Lower lobe of right lung (tissue), 2 donors: Measurements from ENCODE around the gene VAX1. TPM values are rescaled to one million over a fixed set of nuclear protein-coding genes. Genes with fewer than 3 reads are reported as not detected.

ENCODE experiments used
- ATAC-seq, 2 donors: fragments of 200-7000 bp; cut with Tn5 transposase; one replicate each; pipeline ENCODE4 v1.9.1; 2020 to 2022; ENCODE audit warnings: mild to moderate bottlenecking in 2 of 2, moderate library complexity in 2 of 2
- DNase-seq: peaks from one replicate; pipeline ENCODE4 v3.0.0-alpha.2; 2020
- H3K27ac ChIP-seq: fragments of 200-600 bp; one replicate; pipeline ENCODE4 v1.8.0; 2022
- H3K27me3 ChIP-seq: fragments of 200-600 bp; one replicate; pipeline ENCODE4 v1.8.0; 2022; ENCODE audit warnings: low read depth
- H3K36me3 ChIP-seq: fragments of 200-600 bp; one replicate; pipeline ENCODE4 v1.8.0; 2022; ENCODE audit warnings: mild to moderate bottlenecking
- H3K4me1 ChIP-seq: fragments of 200-600 bp; one replicate; pipeline ENCODE4 v1.8.0; 2022
- H3K4me3 ChIP-seq: fragments of 200-600 bp; one replicate; pipeline ENCODE4 v1.8.0; 2022; ENCODE audit warnings: mild to moderate bottlenecking
- H3K9me3 ChIP-seq: fragments of 200-600 bp; one replicate; pipeline ENCODE4 v1.8.0; 2022
- CTCF ChIP-seq: fragments of 200-600 bp; IDR thresholded peaks from one replicate; pipeline ENCODE4 v1.8.0; 2022; ENCODE audit warnings: antibody characterized with exemption, mild to moderate bottlenecking
- intact Hi-C: fragments of 100-400 bp; cut with DNase I; formaldehyde crosslinking; loops from one replicate; pipeline ENCODE4 v1.11.0; 2022
- total RNA-seq: library from RNA; stranded (reverse); fragmentation: NEBNext Ultra II Directional; extraction: Animal tissue kit (Norgen Biotek cat#: 25700); gene quantifications from one replicate; pipeline ENCODE4 v1.2.1, GENCODE V29; 2021
- donor health status: DM: no; HTN: yes; CAD: no; lungs with severe emphysema.

VAX1 gene
- total RNA-seq, 1 donor from 2014 or later: not detected

DNA sequence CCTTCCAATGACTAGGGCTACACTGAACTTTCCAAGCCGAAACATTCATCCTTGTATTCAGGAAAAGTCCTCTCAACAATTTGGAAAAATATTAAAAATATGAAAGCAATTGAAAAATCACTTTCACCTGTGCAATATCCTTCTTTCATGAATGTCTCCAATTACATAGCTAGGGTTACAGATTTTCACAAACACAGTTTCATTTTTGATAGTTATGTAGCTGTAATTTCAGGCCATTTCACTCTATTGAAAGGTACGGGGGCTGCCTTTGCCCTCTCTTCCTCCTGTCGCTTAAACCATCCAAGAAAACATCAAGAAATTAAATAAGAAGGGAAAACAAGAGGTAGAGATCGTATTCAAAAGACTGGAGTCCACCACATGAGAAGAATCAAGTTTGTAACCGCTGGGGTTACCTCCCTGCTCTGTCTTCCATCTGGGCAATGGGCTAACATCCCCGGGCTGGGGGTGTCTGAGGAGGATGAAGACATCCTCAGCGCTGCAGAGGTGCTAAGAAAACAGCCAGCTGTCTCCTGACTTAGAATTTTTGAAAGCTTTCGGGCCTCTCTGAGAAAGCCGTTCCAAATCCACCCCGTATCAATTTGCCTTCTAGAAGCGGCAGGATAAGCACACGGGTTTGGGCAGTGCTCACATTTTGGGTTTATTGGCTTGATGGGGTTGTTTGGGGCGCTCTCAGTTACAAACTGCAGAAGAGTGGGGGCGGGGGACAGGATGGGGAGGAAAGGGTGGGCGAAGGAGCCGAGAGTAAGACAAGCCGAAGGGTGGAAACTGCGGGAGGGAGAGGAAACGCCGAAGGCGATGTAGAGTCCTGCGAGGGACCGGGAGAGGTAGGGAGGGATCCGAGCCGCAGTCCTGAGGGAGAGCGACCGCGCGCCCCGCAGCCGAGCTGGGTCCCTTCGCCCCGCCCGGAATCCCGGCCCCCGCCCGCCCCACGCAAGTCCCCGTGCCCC is 24.3 kb upstream of the VAX1 start:
- Histone ChIP-seq H3K36me3 (no peaks in the 10 kb centered on the region), H3K9me3 (no peaks in the 10 kb centered on the region), H3K4me3 (peak overlapping the region; percentile 14), H3K27me3 (peaks cover 99% of the 10 kb centered on the region), H3K27ac (no peak overlapping the region), H3K4me1 (peaks cover 26% of the 10 kb centered on the region)
- DNase-seq (no peak), ATAC-seq (peak in 1 of 2 donors; percentile 14)
- TF ChIP-seq CTCF: no peak
- intact Hi-C loops: no loop called here

DNA sequence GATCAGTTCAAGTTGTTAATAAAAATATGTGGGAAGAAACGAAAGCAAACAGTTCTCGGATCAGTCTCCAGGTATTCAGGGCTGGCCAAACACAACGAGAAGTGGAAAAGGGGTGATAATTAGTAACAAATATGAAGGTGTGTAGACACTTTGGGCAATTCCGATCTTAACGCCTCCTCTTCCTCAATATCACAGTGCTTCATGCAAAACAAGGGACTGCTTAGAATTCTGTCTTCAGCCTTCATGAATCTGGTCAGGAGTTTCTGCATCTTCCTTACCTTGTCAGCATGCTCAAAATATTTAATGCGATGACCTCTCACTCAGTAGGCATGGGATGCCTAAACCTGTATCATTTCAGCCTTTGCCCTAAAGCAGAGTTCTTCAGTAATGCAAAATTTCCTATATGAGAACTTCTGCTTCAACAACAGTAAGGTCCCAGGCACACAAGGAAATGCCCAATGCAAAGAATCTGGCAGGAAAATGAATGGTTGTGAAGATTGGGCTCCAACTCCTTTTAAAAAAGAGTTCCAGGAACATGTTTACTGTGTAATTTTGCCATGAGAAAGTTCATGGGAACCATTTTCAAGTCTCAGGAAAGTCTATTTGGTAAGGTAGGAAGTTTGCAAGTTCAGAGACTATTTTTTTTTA is 23.4 kb upstream of the VAX1 start:
- H3K9me3 ChIP-seq: no peaks in the 10 kb centered on the region
- peaks cover 25% of the 10 kb centered on the region for H3K4me1 ChIP-seq
- peaks cover 99% of the 10 kb centered on the region for H3K27me3 ChIP-seq
- no peak for TF ChIP-seq CTCF
- H3K27ac ChIP-seq: no peak overlapping the region
- intact Hi-C loops: no loop called here
- DNase-seq: no peak
- H3K4me3 ChIP-seq: no peak overlapping the region
- H3K36me3 ChIP-seq: no peaks in the 10 kb centered on the region
- no peak for ATAC-seq

- ATAC-seq: no peak
- peaks cover 96% of the 10 kb centered on the region for H3K27me3 ChIP-seq
These were observed 22.5 kb upstream of the VAX1 start for GRCh38 chr10:117160567-117160966.

GRCh38 chr10:117159390-117159789 is 21.3 kb upstream of the VAX1 start:
- ATAC-seq: no peak

More at GRCh38 chr10:117160567-117160966, 22.5 kb upstream of the VAX1 start:
- intact Hi-C loops: no loop called here
- H3K4me3 ChIP-seq: no peak overlapping the region
- H3K36me3 ChIP-seq: no peaks in the 10 kb centered on the region
- peaks cover 20% of the 10 kb centered on the region for H3K4me1 ChIP-seq
- no peak for DNase-seq
- TF ChIP-seq CTCF: no peak
- no peak overlapping the region for H3K27ac ChIP-seq
- H3K9me3 ChIP-seq: no peaks in the 10 kb centered on the region

DNA sequence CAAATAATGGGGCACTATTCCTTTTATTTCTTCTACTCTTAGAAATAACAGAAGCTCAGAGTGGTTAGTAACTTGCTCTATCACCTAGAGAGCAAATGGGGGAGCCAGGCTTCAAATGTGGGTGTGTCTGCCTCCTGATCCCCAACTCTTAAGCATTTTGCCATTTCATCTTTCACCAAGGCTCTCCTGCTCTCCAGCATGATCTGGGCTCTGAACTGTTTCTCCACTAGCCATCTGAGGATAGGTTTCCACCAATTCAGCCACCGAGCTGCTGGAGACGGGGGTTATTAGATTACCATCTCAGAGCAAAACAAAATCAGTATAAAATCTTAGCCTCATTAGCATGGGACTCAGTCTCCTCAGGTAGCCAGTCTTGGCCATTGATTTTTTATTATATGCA is 20.2 kb upstream of the VAX1 start:
- DNase-seq (no peak), ATAC-seq (no peak)
- no peak for TF ChIP-seq CTCF
- Histone ChIP-seq H3K27ac (no peak overlapping the region), H3K4me3 (no peak overlapping the region), H3K36me3 (no peaks in the 10 kb centered on the region), H3K27me3 (peaks cover 95% of the 10 kb centered on the region), H3K4me1 (peaks cover 6% of the 10 kb centered on the region), H3K9me3 (no peaks in the 10 kb centered on the region)
- intact Hi-C loops: no loop called here

More at GRCh38 chr10:117159390-117159789, 21.3 kb upstream of the VAX1 start:
- intact Hi-C loops: no loop called here
- H3K4me1 ChIP-seq: peaks cover 11% of the 10 kb centered on the region
- no peak overlapping the region for H3K27ac ChIP-seq
- no peaks in the 10 kb centered on the region for H3K9me3 ChIP-seq
- DNase-seq: no peak
- TF ChIP-seq CTCF: no peak
- H3K4me3 ChIP-seq: no peak overlapping the region
- peaks cover 95% of the 10 kb centered on the region for H3K27me3 ChIP-seq
- H3K36me3 ChIP-seq: no peaks in the 10 kb centered on the region
